GM12878 (cell line): ENCODE results near the gene PCDHGA1. TPM values are rescaled to one million over a fixed set of nuclear protein-coding genes. Genes with fewer than 3 reads are reported as not detected.

Experiments
- ATAC-seq: fragments of 200-7000 bp; cut with Tn5 transposase; 3 replicates; pipeline ENCODE4 v1.9.1; 2020; ENCODE audit warnings: mild to moderate bottlenecking, moderate library complexity
- BruUV-seq: library from RNA; stranded (reverse); fragments of 400-500 nt; replicated peaks from 2 replicates; lab custom pipeline; 2021; lab: Mats Ljungman, UMichigan
- CTCF ChIA-PET: fragments of 300-600 bp; sonication (Branson Sonifier 250); formaldehyde crosslinking; extraction: SDS; loops from one replicate; lab custom pipeline; 2021; ENCODE audit warnings: inconsistent platforms; lab: Yijun Ruan, JAX
- POLR2A ChIA-PET: fragments of 350-600 bp; formaldehyde crosslinking; extraction: SDS; loops from one replicate; lab custom pipeline; 2021; ENCODE audit warnings: inconsistent platforms; lab: Charles Lee
- RAD21 ChIA-PET: fragments of 300-600 bp; sonication (Branson Sonifier 250); formaldehyde crosslinking; loops from one replicate; lab custom pipeline; 2023; ENCODE audit warnings: antibody characterized with exemption; ENCODE audit not compliant: unreplicated experiment; lab: Charles Lee
- SMC1A ChIA-PET: fragments of 300-600 bp; sonication (Branson Sonifier 250); formaldehyde crosslinking; loops from one replicate; lab custom pipeline; 2023; ENCODE audit not compliant: unreplicated experiment, uncharacterized antibody; lab: Charles Lee
- DNase-seq: peaks from one replicate; pipeline ENCODE4 v3.0.0-alpha.2; 2011; ENCODE audit warnings: low read depth, low spot score
- FAIRE-seq: peaks from 3 replicates; lab custom pipeline; 2011; peaks lifted over from hg19 to GRCh38; lab: Jason Lieb, UNC
- H2AFZ ChIP-seq: 2 replicates; pipeline ENCODE4 v1.6.0; 2011; ENCODE audit warnings: low read depth, low read length, control low read depth; ENCODE audit not compliant: control insufficient read depth
- H3K27ac ChIP-seq: 2 replicates; pipeline ENCODE4 v1.5.1; 2011; ENCODE audit warnings: control low read depth; ENCODE audit not compliant: control insufficient read depth, insufficient read depth
- H3K27me3 ChIP-seq, 2 experiments: replicated peaks in 1 of 2; 2 replicates each; pipeline versions ENCODE4 v1.6.0 to v1.6.1; 2011; ENCODE audit warnings: low read length in 1 of 2; ENCODE audit not compliant: control insufficient read depth in 2 of 2, insufficient read depth in 2 of 2
- H3K36me3 ChIP-seq, 2 experiments: 2 replicates each; pipeline ENCODE4 v1.5.1; 2011; ENCODE audit warnings: low read length in 1 of 2; ENCODE audit not compliant: control insufficient read depth in 2 of 2, insufficient read depth in 2 of 2
- H3K4me1 ChIP-seq: 2 replicates; pipeline ENCODE4 v1.6.1; 2011; ENCODE audit warnings: mild to moderate bottlenecking, low read length, moderate library complexity, mixed read lengths; ENCODE audit not compliant: control insufficient read depth, insufficient read depth
- H3K4me2 ChIP-seq: 2 replicates; pipeline ENCODE4 v1.6.0; 2011; ENCODE audit warnings: control low read depth; ENCODE audit not compliant: control insufficient read depth, insufficient read depth
- H3K4me3 ChIP-seq: fragments of 200-600 bp; sonication (generic); 2 replicates; pipeline ENCODE4 v1.5.1; 2016
- H3K79me2 ChIP-seq: 2 replicates; pipeline ENCODE4 v1.6.0; 2011; ENCODE audit warnings: low read length; ENCODE audit not compliant: control insufficient read depth, insufficient read depth
- H3K9ac ChIP-seq: 2 replicates; pipeline ENCODE4 v1.8.0; 2011; ENCODE audit warnings: low read length, control low read depth, mixed read lengths; ENCODE audit not compliant: control insufficient read depth, insufficient read depth
- H3K9me3 ChIP-seq: replicated peaks from 3 replicates; pipeline ENCODE4 v1.5.1; 2011; ENCODE audit warnings: mild to moderate bottlenecking, low read length; ENCODE audit not compliant: control insufficient read depth, insufficient read depth
- H4K20me1 ChIP-seq: 2 replicates; pipeline ENCODE4 v1.6.0; 2011; ENCODE audit not compliant: control insufficient read depth, insufficient read depth
- BACH1 ChIP-seq: fragments of 450-650 bp; IDR thresholded peaks from 2 replicates; pipeline ENCODE4 v1.6.1; 2017; ENCODE audit warnings: mild to moderate bottlenecking, borderline replicate concordance
- ESRRA ChIP-seq: IDR thresholded peaks from 2 replicates; pipeline ENCODE4 v1.6.1; 2012; ENCODE audit warnings: mild to moderate bottlenecking, low read length, improper control_type of control experiment
- MXI1 ChIP-seq: fragments of 150-350 bp; IDR thresholded peaks from 2 replicates; pipeline ENCODE4 v1.6.1; 2011; ENCODE audit warnings: low read depth, mild to moderate bottlenecking, inconsistent platforms, low read length, improper control_type of control experiment
- ZNF592 ChIP-seq: fragments of 450-650 bp; IDR thresholded peaks from 2 replicates; pipeline ENCODE4 v1.6.1; 2017; ENCODE audit warnings: mild to moderate bottlenecking, moderate library complexity
- WGBS: methylation state at CpG from one replicate; pipeline ENCODE4 v1.1.6; 2016; ENCODE audit warnings: low lambda C conversion rate; ENCODE audit not compliant: insufficient replicate concordance, insufficient coverage; ENCODE audit errors: missing lambda C conversion rate; 5-methylcytosine and 5-hydroxymethylcytosine counted together
- in situ Hi-C: fragments of 300-500 bp; cut with MboI; formaldehyde crosslinking; loops from 9 replicates; pipeline ENCODE4 v1.14.3; 2018; ENCODE audit warnings: mixed read lengths
- intact Hi-C: fragments of 100-400 bp; cut with micrococcal nuclease; formaldehyde crosslinking; loops from one replicate; pipeline ENCODE4 v1.14.2; 2022; ENCODE audit not compliant: unreplicated experiment
- polyA plus RNA-seq, 11 experiments: library from polyadenylated mRNA; depleted of rRNA in 4 of 11; unstranded in 6 of 11; stranded (reverse) in 5 of 11; fragments of >200 nt; fragmentation: Nextera tagmentation in 4 of 11; fragmentation: Illumina TruSeq in 1 of 11; extraction: Ambion mirVana in 4 of 11; extraction: Trizol in 1 of 11; gene quantifications; 1 replicate in 1 of 11; 2 replicates in 10 of 11; pipeline versions ENCODE4 v1.2.1 to v1.2.3, GENCODE V29; 2011 to 2016; ENCODE audit warnings: inconsistent platforms in 2 of 11, missing spikeins in 2 of 11, low read depth in 1 of 11
- total RNA-seq, 4 experiments: library from RNA; depleted of rRNA in 3 of 4; stranded (reverse); fragments of >200 nt in 3 of 4; fragmentation: Illumina TruSeq in 1 of 4; extraction: Trizol in 1 of 4; gene quantifications; 2 replicates each; pipeline versions ENCODE4 v1.2.1 to v1.2.3, GENCODE V29; 2013 to 2021
- TF ChIP-seq, protein P1 (sequence below): fragments of 450-650 bp; IDR thresholded peaks from 2 replicates; pipeline ENCODE4 v1.6.1; 2016; ENCODE audit warnings: mild to moderate bottlenecking, moderate library complexity, borderline replicate concordance

PCDHGA1 gene
- total and polyA plus RNA-seq, 10 of the 15 experiments (the other 5 are each of a cell fraction or from before 2014, with no cell fraction given) = 0.02 to 0.51 (median 0.19) TPM; not detected in 3

DNA sequence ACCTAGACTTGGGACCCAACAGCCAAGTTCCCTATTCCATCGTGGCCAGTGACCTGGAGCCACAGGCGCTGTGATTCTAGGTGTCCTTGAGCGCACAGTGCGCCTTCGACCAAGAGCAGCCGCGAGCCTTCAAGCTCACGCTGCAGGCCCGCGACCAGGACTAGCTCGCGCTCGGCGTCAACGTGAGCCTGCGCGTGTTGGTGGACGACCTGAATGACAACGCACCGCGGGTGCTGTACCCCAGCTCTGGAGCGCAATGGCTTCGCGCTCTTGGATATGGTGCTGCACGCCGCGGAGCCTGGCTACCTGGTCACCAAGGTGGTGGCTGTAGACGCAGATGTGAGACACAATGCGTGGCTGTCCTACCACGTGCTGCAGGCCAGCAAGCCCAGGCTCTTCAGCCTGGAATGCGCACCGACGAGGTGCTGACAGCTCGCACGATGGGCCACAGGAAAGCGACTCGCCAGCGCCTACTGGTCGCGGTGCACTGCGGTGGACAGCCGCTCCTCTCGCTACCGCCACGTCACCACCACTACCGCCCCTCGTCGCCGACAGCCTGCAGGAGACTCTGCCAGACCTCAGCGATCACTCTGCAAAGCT is 111.4 kb downstream of the PCDHGA1 start:
- FAIRE-seq = no peak
- CTCF ChIA-PET = interaction anchor here (1.0 to 2.2 kb wide), 2 partner anchors 21 to 34 kb away, joined by 3 to 8 read pairs; partner anchors contain the start of genes PCDHGA11 and PCDHGC3

More for the DNA sequence above, 111.4 kb downstream of the PCDHGA1 start:
- no peaks in the 10 kb centered on the region for H3K79me2 ChIP-seq
- no peaks in the 10 kb centered on the region for H3K27me3 ChIP-seq
- H3K4me1 ChIP-seq = no peaks in the 10 kb centered on the region
- no peaks in the 10 kb centered on the region; the same call in 2 of the 3 replicates for H3K9me3 ChIP-seq
- RAD21 ChIA-PET = no interaction called here
- no TSS peak for BruUV-seq
- no peak overlapping the region for H3K4me2 ChIP-seq
- no peak overlapping the region for H3K27ac ChIP-seq
- intact Hi-C loops = no loop called here
- H2AFZ ChIP-seq = no peak overlapping the region
- SMC1A ChIA-PET = no interaction called here
- no peak for ATAC-seq
- 96% methylated on average over 48 of the region's 50 CpGs for WGBS
- no peaks in the 10 kb centered on the region for H3K36me3 ChIP-seq
- no peak for DNase-seq
- no peak for TF ChIP-seq ESRRA
- no peak for TF ChIP-seq MXI1
- TF ChIP-seq ZNF592 = no peak
- no peak for TF ChIP-seq BACH1
- TF ChIP-seq, protein P1, sequence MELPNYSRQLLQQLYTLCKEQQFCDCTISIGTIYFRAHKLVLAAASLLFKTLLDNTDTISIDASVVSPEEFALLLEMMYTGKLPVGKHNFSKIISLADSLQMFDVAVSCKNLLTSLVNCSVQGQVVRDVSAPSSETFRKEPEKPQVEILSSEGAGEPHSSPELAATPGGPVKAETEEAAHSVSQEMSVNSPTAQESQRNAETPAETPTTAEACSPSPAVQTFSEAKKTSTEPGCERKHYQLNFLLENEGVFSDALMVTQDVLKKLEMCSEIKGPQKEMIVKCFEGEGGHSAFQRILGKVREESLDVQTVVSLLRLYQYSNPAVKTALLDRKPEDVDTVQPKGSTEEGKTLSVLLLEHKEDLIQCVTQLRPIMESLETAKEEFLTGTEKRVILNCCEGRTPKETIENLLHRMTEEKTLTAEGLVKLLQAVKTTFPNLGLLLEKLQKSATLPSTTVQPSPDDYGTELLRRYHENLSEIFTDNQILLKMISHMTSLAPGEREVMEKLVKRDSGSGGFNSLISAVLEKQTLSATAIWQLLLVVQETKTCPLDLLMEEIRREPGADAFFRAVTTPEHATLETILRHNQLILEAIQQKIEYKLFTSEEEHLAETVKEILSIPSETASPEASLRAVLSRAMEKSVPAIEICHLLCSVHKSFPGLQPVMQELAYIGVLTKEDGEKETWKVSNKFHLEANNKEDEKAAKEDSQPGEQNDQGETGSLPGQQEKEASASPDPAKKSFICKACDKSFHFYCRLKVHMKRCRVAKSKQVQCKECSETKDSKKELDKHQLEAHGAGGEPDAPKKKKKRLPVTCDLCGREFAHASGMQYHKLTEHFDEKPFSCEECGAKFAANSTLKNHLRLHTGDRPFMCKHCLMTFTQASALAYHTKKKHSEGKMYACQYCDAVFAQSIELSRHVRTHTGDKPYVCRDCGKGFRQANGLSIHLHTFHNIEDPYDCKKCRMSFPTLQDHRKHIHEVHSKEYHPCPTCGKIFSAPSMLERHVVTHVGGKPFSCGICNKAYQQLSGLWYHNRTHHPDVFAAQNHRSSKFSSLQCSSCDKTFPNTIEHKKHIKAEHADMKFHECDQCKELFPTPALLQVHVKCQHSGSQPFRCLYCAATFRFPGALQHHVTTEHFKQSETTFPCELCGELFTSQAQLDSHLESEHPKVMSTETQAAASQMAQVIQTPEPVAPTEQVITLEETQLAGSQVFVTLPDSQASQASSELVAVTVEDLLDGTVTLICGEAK = no peak
- H3K4me3 ChIP-seq = no peak overlapping the region
- H4K20me1 ChIP-seq = no peaks in the 10 kb centered on the region
- no peak overlapping the region for H3K9ac ChIP-seq
- in situ Hi-C loops = no loop called here
- POLR2A ChIA-PET = no interaction called here
